ENCODE results near the gene ZNF425. TPM values are rescaled to one million over a fixed set of nuclear protein-coding genes. Genes with fewer than 3 reads are reported as not detected.
"Not testable (repeated sequence)": the region's sequence is repeated elsewhere in the genome, so short reads cannot be mapped to it uniquely, and the experiment has no call there.

ZNF425 gene
- total RNA-seq, 2 experiments from 2014 or later: 0.57 TPM

DNA sequence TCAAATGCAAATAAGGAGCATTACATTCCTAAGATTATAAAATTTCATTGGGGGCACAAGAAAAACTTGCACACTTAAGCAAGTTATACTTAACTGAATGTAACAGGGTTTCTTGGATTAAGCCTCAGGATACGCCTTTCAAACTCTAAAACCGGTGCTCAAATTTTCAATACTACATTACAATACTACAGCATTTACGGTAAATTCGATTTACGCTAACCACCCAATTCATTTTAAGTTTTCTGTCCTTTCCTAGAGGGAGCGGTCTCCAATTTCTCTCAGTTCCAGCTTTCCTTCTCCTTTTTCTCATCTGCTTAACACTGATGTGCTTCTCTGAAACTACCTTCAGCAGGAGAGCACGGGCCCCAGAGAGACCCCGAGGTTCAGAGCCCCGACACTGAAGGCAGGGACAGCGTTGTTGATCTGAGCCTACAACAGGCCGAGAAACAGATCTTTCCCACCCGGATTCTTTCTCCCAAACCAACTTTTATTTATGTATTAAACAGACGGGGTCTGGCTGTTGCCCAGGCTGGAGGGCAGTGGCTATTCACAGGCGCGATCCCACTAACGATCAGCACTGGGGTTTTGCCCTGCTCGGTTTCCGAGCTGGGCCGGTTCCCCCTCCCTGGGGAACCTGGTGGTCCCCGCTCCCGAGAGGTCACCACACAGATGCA lies 798 bp downstream of the ZNF425 start:
- CTCF ChIA-PET: interaction anchor here (0.5 to 2.2 kb wide), 10 partner anchors 10 to 100 kb away, joined by 3 to 7 read pairs (median 5); partner anchors contain the start of gene ZNF282
- Mint-ChIP-seq H3K27ac (peak overlapping the region; percentile 99), H3K4me1 (ENCODE audit: low read depth) (peaks cover 22% of the 10 kb centered on the region), H3K9me3 (no peaks in the 10 kb centered on the region), H3K4me3 (peak overlapping the region; percentile 98), H3K27me3 (ENCODE audit: low read depth) (no peaks in the 10 kb centered on the region), H3K36me3 (ENCODE audit: low read depth) (peaks cover 20% of the 10 kb centered on the region)
- peak; percentile 28 for DNase-seq
- intact Hi-C loops (cut with micrococcal nuclease): loop anchor here (5.0 to 10.0 kb wide), 2 partner anchors 589 to 647 kb away; partner anchors contain the start of gene ZNF467

DNA sequence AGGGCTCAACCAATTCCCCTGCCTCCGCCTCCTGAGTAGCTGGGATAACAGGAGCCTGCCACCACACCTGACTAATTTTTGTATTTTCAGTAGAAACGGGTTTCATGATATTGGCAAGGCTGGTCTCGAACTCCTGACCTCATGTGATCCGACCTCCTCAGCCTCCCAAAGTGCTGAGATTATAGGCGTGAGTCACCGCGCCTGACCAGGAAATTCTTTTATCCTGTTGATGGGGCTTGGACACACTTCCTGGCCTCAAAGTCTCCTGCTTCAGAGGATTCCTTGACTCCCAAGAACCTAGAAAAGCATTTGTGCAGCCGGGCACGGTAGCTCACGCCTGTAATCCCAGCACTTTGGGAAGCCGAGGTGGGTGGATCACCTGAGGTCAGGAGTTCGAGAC lies 16.2 kb downstream of the ZNF425 start:
- no peak overlapping the region for H3K27ac Mint-ChIP-seq
- CTCF ChIA-PET: no interaction called here
- H3K4me3 Mint-ChIP-seq: no peak overlapping the region
- H3K4me1 Mint-ChIP-seq (ENCODE audit: low read depth): no peaks in the 10 kb centered on the region
- no peak for DNase-seq
- H3K9me3 Mint-ChIP-seq: no peaks in the 10 kb centered on the region
- intact Hi-C loops (cut with micrococcal nuclease): no loop called here
- no peaks in the 10 kb centered on the region for H3K36me3 Mint-ChIP-seq (ENCODE audit: low read depth)
- no peaks in the 10 kb centered on the region for H3K27me3 Mint-ChIP-seq (ENCODE audit: low read depth)

DNA sequence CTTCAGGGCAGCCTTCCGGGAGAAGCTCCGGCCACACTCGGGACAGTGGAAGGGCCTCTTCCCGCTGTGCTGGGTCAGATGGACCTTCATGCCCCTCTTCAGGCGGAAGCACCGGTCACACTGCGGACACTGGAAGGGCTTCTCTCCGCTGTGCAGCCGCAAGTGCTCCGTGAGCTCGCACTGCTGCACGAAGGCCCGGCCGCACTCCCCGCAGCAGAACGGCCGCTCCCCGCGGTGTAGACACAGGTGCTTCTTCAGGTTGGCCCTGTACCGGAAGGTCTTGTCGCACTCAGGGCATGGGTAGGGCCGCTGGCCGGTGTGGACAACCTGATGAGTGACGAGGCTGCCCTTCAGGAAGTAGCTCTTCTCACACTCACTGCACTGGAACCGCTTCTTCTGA lies 21.4 kb downstream of the ZNF425 start:
- intact Hi-C loops (cut with micrococcal nuclease): no loop called here
- H3K36me3 Mint-ChIP-seq (ENCODE audit: low read depth): no peaks in the 10 kb centered on the region
- DNase-seq: no peak
- H3K27ac Mint-ChIP-seq: no peak overlapping the region
- CTCF ChIA-PET: no interaction called here
- H3K9me3 Mint-ChIP-seq: no peaks in the 10 kb centered on the region
- no peaks in the 10 kb centered on the region for H3K4me1 Mint-ChIP-seq (ENCODE audit: low read depth)
- no peaks in the 10 kb centered on the region for H3K27me3 Mint-ChIP-seq (ENCODE audit: low read depth)
- H3K4me3 Mint-ChIP-seq: no peak overlapping the region

DNA sequence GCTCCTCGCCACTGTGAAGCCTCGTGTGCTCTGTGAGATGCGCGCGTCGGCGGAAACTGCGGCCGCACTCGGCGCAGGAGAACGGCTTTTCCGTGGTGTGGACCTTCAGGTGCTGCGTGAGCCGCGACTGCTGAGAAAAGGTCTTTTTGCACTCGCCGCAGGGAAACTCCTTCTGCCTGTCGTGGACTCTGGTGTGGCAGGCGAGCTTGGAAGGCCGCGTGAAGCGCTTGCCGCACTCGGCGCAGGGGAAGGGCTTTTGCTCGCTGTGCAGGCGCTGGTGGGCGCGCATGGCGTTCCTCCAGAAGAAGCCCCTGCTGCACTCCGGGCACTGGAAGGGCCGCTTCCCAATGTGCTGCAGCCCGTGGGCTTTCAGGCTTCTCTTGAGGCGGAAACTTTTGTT lies 21.9 kb downstream of the ZNF425 start:
- Mint-ChIP-seq H3K27ac (no peak overlapping the region), H3K36me3 (ENCODE audit: low read depth) (no peaks in the 10 kb centered on the region)
- CTCF ChIA-PET: interaction anchor here (1.1 kb wide), 1 partner anchor 39 kb away, joined by 3 read pairs; no protein-coding TSS in a partner anchor

DNA sequence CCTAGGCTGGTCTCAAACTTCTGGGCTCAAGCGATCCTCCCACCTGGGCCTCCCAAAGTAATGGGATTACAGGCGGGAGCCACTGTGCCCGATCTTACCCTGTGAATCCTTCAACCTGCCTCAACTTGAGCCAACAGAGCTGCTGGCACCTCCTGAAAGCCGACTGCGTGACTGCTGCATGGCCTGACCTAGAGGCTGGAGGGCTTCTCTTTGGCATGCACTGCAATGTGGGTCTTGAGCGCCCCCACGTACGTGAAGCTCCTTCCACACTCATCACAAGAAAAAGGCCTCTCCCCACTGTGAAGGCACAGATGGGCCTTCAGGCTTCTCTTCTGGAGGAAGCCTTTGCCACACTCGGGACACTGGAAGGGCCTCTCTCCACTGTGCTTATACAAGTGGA lies 22.7 kb downstream of the ZNF425 start:
- H3K27ac Mint-ChIP-seq: no peak overlapping the region
- no peaks in the 10 kb centered on the region for H3K36me3 Mint-ChIP-seq (ENCODE audit: low read depth)
- H3K4me1 Mint-ChIP-seq (ENCODE audit: low read depth): no peaks in the 10 kb centered on the region
- CTCF ChIA-PET: interaction anchor here (0.6 to 1.1 kb wide), 3 partner anchors 30 to 45 kb away, joined by 3 read pairs; no protein-coding TSS in a partner anchor
- no peaks in the 10 kb centered on the region for H3K9me3 Mint-ChIP-seq
- no peak overlapping the region for H3K4me3 Mint-ChIP-seq
- no peaks in the 10 kb centered on the region for H3K27me3 Mint-ChIP-seq (ENCODE audit: low read depth)
- intact Hi-C loops (cut with micrococcal nuclease): no loop called here
- no peak for DNase-seq

More for the DNA sequence above, 21.9 kb downstream of the ZNF425 start:
- Mint-ChIP-seq H3K9me3 (no peaks in the 10 kb centered on the region), H3K27me3 (ENCODE audit: low read depth) (no peaks in the 10 kb centered on the region), H3K4me3 (no peak overlapping the region), H3K4me1 (ENCODE audit: low read depth) (no peaks in the 10 kb centered on the region)
- intact Hi-C loops (cut with micrococcal nuclease): no loop called here
- no peak for DNase-seq

DNA sequence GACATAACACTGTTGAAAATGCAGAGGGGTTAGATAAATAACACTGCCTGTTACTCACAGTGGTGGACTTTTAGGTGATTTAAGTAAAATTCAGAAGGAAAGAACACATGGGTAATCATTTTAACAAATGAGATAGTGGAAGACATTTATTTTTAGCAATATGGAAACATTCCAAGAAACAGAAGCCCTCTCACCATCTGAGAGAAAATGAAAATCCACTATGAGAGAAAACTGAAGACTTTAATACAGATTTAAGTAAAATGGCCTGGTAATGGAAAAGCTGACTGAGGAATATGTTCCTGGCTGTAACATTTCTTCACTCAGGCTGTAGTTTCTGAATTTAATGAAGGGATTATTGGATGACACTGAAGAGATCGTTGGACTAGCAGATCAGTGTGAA lies 23.5 kb downstream of the ZNF425 start:
- H3K27ac Mint-ChIP-seq: no peak overlapping the region
- H3K27me3 Mint-ChIP-seq (ENCODE audit: low read depth): no peaks in the 10 kb centered on the region
- intact Hi-C loops (cut with micrococcal nuclease): no loop called here
- no peaks in the 10 kb centered on the region for H3K4me1 Mint-ChIP-seq (ENCODE audit: low read depth)
- H3K9me3 Mint-ChIP-seq: no peaks in the 10 kb centered on the region
- no peak for DNase-seq
- H3K4me3 Mint-ChIP-seq: no peak overlapping the region
- CTCF ChIA-PET: no interaction called here
- no peaks in the 10 kb centered on the region for H3K36me3 Mint-ChIP-seq (ENCODE audit: low read depth)

DNA sequence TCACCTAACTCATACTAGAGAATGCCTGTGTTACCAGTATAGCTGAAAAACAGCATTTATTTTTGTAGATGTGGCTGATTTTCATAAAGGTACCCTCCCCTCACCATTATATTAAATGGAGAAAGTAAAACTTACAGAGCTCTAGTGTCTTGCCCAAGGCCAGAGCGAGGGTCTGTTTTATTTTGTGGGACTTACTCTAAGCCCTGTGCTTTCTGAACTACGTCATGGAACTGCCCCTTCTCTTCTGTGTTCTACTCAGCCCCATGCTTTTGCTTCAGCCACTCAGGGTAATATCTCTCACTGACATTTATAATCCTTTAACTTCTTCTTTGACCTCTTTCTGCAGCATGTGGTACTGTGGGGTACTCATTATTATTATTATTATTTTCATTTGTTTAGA lies 25.3 kb downstream of the ZNF425 start:
- DNase-seq: no peak
- Mint-ChIP-seq H3K27me3 (ENCODE audit: low read depth) (no peaks in the 10 kb centered on the region), H3K4me3 (no peak overlapping the region), H3K27ac (no peak overlapping the region), H3K4me1 (ENCODE audit: low read depth) (no peaks in the 10 kb centered on the region), H3K9me3 (no peaks in the 10 kb centered on the region), H3K36me3 (ENCODE audit: low read depth) (no peaks in the 10 kb centered on the region)
- intact Hi-C loops (cut with micrococcal nuclease): no loop called here
- CTCF ChIA-PET: interaction anchor here (0.6 kb wide), 1 partner anchor 27 kb away, joined by 3 read pairs; no protein-coding TSS in a partner anchor

DNA sequence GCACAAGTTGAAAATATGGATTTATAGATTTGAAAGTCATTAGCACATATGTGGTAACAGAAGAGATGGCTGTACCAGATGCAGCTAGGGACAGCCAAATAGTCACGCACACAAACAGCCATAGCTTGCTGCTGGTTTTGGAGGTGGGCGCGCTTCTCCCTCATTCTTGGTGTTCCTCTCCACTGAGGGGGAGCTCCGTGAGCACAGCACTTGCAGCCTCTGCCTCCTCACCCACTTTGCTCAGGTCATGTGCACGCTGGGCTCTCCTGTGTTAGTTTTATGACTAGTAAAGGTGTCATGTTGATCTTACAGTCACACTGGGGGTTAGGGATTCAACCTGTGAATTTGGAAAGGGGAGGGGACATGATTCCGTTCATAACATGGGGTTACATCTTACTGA lies 27.1 kb downstream of the ZNF425 start:
- CTCF ChIA-PET: interaction anchor here (1.3 kb wide), 1 partner anchor 92 kb away, joined by 4 read pairs; no protein-coding TSS in a partner anchor

DNA sequence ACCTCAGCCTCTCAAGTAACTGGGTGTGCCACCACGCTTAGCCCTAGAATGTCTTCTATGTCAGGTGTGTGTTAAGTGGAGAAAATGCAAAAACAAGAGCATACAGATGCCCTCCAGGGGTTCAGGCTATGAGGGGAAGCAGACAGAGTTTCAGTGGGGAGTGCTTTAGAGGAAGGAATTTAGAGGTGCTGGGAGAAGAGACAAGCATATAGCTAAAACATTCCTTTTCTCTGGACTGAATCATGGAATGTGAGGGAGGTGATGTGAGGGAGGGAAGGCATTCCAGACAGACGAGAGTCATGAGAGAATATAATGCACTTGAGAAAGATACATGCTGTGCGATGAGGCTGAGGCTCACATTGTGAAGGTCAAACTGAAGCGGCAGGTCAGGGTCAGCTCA lies 29.0 kb downstream of the ZNF425 start:
- Mint-ChIP-seq H3K27me3 (ENCODE audit: low read depth) (no peaks in the 10 kb centered on the region), H3K36me3 (ENCODE audit: low read depth) (no peaks in the 10 kb centered on the region), H3K9me3 (no peaks in the 10 kb centered on the region), H3K27ac (no peak overlapping the region), H3K4me1 (ENCODE audit: low read depth) (no peaks in the 10 kb centered on the region), H3K4me3 (no peak overlapping the region)
- no peak for DNase-seq
- intact Hi-C loops (cut with micrococcal nuclease): no loop called here
- CTCF ChIA-PET: interaction anchor here (0.6 kb wide), 1 partner anchor 157 kb away, joined by 3 read pairs; no protein-coding TSS in a partner anchor

More for the DNA sequence above, 27.1 kb downstream of the ZNF425 start:
- Mint-ChIP-seq H3K27ac (no peak overlapping the region), H3K4me1 (ENCODE audit: low read depth) (no peaks in the 10 kb centered on the region), H3K4me3 (no peak overlapping the region), H3K9me3 (no peaks in the 10 kb centered on the region), H3K36me3 (ENCODE audit: low read depth) (no peaks in the 10 kb centered on the region), H3K27me3 (ENCODE audit: low read depth) (no peaks in the 10 kb centered on the region)
- no peak for DNase-seq
- intact Hi-C loops (cut with micrococcal nuclease): no loop called here

DNA sequence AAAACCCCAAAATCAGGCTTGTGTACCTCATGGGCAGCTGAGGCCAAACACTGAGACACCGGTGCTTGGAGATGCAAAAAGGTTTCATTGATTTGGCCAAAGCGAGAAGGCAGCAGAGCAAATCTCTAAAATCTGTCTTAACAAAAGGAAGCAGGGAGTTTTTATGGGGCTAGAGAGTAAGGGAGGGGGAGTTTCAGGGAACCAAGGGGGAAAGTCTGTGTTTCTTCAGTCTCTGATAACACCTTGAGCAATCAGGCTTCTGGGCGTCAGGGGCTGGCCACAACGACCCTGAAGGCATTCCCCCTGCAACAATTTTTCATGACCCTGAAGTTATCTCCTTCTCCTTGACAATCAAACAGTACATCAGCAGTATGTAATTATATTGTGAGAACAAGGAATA lies 32.9 kb downstream of the ZNF425 start:
- intact Hi-C loops (cut with micrococcal nuclease): no loop called here
- H3K36me3 Mint-ChIP-seq (ENCODE audit: low read depth): no peaks in the 10 kb centered on the region
- no peak overlapping the region for H3K27ac Mint-ChIP-seq
- no peaks in the 10 kb centered on the region for H3K27me3 Mint-ChIP-seq (ENCODE audit: low read depth)
- H3K4me3 Mint-ChIP-seq: no peak overlapping the region
- DNase-seq: no peak
- peaks cover 14% of the 10 kb centered on the region for H3K4me1 Mint-ChIP-seq (ENCODE audit: low read depth)
- H3K9me3 Mint-ChIP-seq: no peaks in the 10 kb centered on the region
- CTCF ChIA-PET: interaction anchor here (0.6 to 1.8 kb wide), 3 partner anchors 69 to 1693 kb away, joined by 3 to 5 read pairs (median 3); no protein-coding TSS in a partner anchor

DNA sequence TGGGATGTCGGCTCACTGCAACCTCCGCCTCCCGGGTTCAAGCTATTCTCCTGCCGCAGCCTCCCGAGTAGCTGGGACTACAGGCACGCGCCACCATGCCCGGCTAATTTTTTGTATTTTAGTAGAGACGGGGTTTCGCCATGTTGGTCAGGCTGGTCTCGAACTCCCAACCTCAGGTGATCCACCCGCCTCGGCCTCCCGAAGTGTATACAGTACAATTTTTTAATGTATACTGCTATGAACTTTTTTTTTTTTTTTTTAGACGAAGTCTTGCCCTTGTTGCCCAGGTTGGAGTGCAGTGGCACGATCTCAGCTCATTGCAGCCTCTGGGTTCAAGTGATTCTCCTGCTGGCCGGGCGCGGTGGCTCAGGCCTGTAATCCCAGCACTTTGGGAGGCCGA lies 33.9 kb downstream of the ZNF425 start:
- intact Hi-C loops (cut with micrococcal nuclease); H3K36me3 Mint-ChIP-seq (ENCODE audit: low read depth); H3K9me3 Mint-ChIP-seq; DNase-seq; H3K27me3 Mint-ChIP-seq (ENCODE audit: low read depth): not testable (repeated sequence)
- H3K4me1 Mint-ChIP-seq (ENCODE audit: low read depth): peaks cover 18% of the 10 kb centered on the region
- H3K27ac Mint-ChIP-seq: peak overlapping the region; percentile 94
- H3K4me3 Mint-ChIP-seq: peak overlapping the region; percentile 29
- CTCF ChIA-PET: interaction anchor here (0.9 to 1.8 kb wide), 2 partner anchors 33 to 87 kb away, joined by 5 to 6 read pairs; partner anchors contain the start of gene ZNF425

DNA sequence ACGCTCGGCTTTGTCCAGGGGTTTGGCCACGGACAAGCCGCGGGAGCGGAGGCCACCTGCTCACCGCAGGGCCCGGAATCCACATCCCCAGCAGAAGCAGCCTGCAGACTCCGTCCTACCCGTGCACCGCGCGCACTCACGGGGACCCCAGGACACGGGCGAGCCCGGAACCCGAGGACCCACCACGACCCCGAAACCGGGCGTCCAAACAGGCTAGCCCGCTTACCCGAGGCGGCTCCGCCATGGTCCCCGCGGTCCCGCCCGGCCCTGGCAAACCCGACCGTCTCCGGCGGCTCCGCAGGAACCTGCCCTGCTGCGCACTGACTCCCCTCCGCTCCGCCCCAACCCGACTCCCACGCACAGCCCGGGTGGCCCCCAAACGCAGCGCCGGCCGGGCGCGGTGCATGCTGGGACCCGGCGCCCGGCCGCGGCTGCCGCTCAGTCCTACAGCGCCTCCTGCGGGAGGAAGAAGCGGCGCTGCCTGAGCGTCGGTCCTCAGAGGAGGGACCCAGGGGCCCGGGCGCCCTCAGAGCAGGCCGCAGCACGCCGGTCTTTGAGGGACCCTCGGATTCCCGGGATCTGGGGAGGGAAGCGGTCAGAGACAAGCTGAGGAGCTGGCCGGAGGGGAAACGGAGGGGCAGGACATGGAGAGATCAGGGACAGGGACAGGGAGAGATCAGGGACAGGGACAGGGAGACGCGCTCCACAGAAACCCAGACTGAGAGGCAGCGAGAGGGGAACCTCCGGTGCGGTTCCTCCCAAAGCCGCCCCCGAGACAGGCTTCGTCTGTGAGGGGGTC lies 35.5 kb downstream of the ZNF425 start, which contains the start of gene ZNF786:
TSS of gene ZNF786 (minus strand) at position 322 of the 799 bp plus-strand sequence. CDS start at position 244, 78 bp downstream.
- Mint-ChIP-seq H3K36me3 (ENCODE audit: low read depth) (peaks cover 4% of the 10 kb centered on the region), H3K27me3 (ENCODE audit: low read depth) (no peaks in the 10 kb centered on the region), H3K4me1 (ENCODE audit: low read depth) (peaks cover 20% of the 10 kb centered on the region), H3K27ac (peak within 1 kb of the TSS; percentile 99), H3K9me3 (peaks cover 2% of the 10 kb centered on the region), H3K4me3 (peak within 1 kb of the TSS; percentile 90)
- CTCF ChIA-PET: interaction anchor here (0.6 to 0.8 kb wide), 2 partner anchors 64 to 101 kb away, joined by 3 read pairs; no protein-coding TSS in a partner anchor
- intact Hi-C loops (cut with micrococcal nuclease): loop anchor here (1.0 to 2.0 kb wide), 14 partner anchors 25 to 588 kb away; partner anchors contain the start of genes EZH2, PDIA4, ZNF398 and ZNF425
- DNase-seq: peak; percentile 94
